Activated naive CD8-positive, alpha-beta T cell (primary cell): ENCODE measurements around the gene GJC2.
"Not testable (repeated sequence)": the region's sequence is repeated elsewhere in the genome, so short reads cannot be mapped to it uniquely, and the experiment has no call there.

Source experiments
- H3K27ac Mint-ChIP-seq: one replicate; pipeline ENCODE4 v1.8.0; 2021; ENCODE audit warnings: mixed read lengths
- H3K27me3 Mint-ChIP-seq: one replicate; pipeline ENCODE4 v1.8.0; 2021; ENCODE audit warnings: mixed read lengths
- H3K36me3 Mint-ChIP-seq: one replicate; pipeline ENCODE4 v1.8.0; 2021; ENCODE audit warnings: mixed read lengths
- H3K4me1 Mint-ChIP-seq: one replicate; pipeline ENCODE4 v1.8.0; 2021; ENCODE audit warnings: low read depth, mixed read lengths
- H3K4me3 Mint-ChIP-seq: one replicate; pipeline ENCODE4 v1.8.0; 2021; ENCODE audit warnings: mild to moderate bottlenecking, mixed read lengths
- H3K9me3 Mint-ChIP-seq: one replicate; pipeline ENCODE4 v1.8.0; 2021; ENCODE audit warnings: low read depth, mixed read lengths

GJC2 gene

GRCh38 chr1:228176024-228176395 is 26.3 kb downstream of the GJC2 start:
- Mint-ChIP-seq H3K4me3 (no peak overlapping the region), H3K27ac (no peak overlapping the region), H3K27me3 (no peaks in the 10 kb centered on the region), H3K4me1 (peaks cover 9% of the 10 kb centered on the region), H3K9me3 (no peaks in the 10 kb centered on the region), H3K36me3 (no peaks in the 10 kb centered on the region)

DNA sequence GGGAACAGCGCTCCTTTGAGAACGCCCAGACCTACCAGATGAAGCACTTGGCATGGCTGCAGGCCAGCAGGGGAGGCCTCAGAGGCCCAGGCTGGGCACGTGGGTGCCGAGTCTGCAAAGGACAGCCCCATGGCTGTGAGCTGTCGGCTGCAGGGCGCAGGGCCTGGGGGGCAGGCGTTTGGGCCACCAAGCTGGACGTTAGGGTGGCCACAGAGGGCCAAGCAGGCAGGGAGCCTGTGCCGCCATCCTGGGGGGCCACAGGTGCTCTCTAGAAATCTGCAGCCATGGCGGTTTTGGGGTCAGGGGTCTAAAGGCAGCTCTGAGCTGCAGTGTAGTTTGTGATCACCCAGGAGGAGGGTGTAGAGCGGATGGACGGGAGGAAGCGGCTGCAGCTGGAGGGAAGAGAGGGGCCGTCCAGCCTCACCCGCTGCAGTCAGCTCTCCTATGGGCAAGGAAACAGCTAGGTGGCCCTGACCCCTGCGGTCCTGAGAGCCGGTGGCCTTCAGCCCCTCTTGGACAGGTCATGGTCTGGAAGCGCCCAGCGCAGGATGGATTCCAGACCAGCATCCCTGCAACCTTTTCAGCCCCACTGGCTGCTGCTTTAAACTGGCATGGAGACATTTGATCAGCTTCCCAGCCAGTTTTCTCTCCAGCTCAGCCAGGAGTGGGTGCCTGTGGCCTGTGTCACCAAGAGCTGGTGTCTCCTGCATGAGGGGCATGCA is 26.9 kb downstream of the GJC2 start:
- Mint-ChIP-seq H3K4me1 (peaks cover 8% of the 10 kb centered on the region), H3K27ac (no peak overlapping the region), H3K27me3 (no peaks in the 10 kb centered on the region), H3K4me3 (no peak overlapping the region), H3K9me3 (no peaks in the 10 kb centered on the region), H3K36me3 (no peaks in the 10 kb centered on the region)

- Mint-ChIP-seq H3K4me1 (peaks cover 8% of the 10 kb centered on the region), H3K36me3 (no peaks in the 10 kb centered on the region), H3K27me3 (no peaks in the 10 kb centered on the region), H3K27ac (no peak overlapping the region), H3K4me3 (no peak overlapping the region), H3K9me3 (no peaks in the 10 kb centered on the region)
Observed at GRCh38 chr1:228177183-228177475, 27.4 kb downstream of the GJC2 start.

DNA sequence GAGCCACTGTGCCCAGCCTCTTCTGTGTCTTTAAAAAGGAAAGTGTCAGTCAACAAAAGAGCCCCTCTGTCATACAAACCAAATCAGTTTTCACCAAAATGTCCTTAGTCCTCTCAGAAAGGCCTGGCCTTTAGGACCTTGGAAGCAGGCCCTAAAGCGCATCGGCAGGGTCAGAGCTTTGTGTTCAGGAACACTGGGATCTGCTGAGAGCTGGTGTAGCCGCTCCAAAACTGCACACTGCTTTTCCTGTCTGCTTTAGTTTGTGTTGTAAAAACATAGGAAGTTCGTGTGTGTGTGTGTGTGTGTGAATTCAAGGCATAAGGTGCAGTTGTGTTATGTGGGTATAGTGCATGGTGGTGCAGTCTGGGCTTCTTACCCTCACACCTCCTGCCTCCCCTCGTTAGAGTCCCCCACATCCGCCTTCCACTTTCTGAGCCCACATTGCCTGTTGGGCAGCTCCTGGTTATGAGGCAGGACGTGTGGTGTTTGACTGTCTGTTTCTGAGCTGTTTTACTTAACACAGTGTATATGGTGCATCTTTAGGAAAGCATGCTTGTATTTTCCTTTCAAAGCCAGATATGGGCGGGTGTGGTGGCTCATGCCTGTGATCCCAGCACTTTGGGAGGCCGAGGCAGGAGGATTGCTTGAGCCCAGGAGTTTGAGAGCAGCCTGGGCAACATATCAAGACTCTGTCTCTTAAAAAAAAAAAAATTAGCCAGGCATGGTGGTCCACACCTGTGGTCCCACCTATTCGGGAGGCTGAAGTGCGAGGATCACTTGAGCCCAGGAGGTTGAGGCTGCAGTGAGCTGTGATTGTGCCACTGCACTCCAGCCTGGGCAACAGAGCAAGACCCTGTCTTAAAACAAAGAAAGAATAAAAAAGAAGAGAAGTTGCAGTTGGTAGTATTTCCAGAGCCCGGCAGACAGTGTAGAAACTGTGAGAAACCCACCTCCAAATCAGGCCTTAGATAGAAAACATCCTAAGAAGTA is 28.3 kb downstream of the GJC2 start:
- no peak overlapping the region for H3K27ac Mint-ChIP-seq
- H3K27me3 Mint-ChIP-seq: no peaks in the 10 kb centered on the region
- no peaks in the 10 kb centered on the region for H3K36me3 Mint-ChIP-seq

GRCh38 chr1:228178737-228179684 is 29.3 kb downstream of the GJC2 start:
- Mint-ChIP-seq H3K36me3 (no peaks in the 10 kb centered on the region), H3K4me1 (peaks cover 5% of the 10 kb centered on the region), H3K27ac (no peak overlapping the region), H3K9me3 (no peaks in the 10 kb centered on the region), H3K27me3 (no peaks in the 10 kb centered on the region), H3K4me3 (no peak overlapping the region)

More for the DNA sequence above, 28.3 kb downstream of the GJC2 start:
- Mint-ChIP-seq H3K4me3 (no peak overlapping the region), H3K4me1 (peaks cover 5% of the 10 kb centered on the region), H3K9me3 (no peaks in the 10 kb centered on the region)

- H3K27ac Mint-ChIP-seq: no peak overlapping the region
- no peaks in the 10 kb centered on the region for H3K9me3 Mint-ChIP-seq
- H3K27me3 Mint-ChIP-seq: no peaks in the 10 kb centered on the region
- H3K4me3 Mint-ChIP-seq: no peak overlapping the region
- H3K4me1 Mint-ChIP-seq: peaks cover 8% of the 10 kb centered on the region
- H3K36me3 Mint-ChIP-seq: no peaks in the 10 kb centered on the region
Observed at GRCh38 chr1:228180271-228180958, 30.7 kb downstream of the GJC2 start.

- no peak overlapping the region for H3K4me3 Mint-ChIP-seq
- no peaks in the 10 kb centered on the region for H3K27me3 Mint-ChIP-seq
- H3K9me3 Mint-ChIP-seq: no peaks in the 10 kb centered on the region
- H3K27ac Mint-ChIP-seq: no peak overlapping the region
- H3K36me3 Mint-ChIP-seq: no peaks in the 10 kb centered on the region
- H3K4me1 Mint-ChIP-seq: peaks cover 15% of the 10 kb centered on the region
Observed at GRCh38 chr1:228180959-228181644, 31.4 kb downstream of the GJC2 start.

GRCh38 chr1:228181645-228182034 is 31.9 kb downstream of the GJC2 start:
- no peaks in the 10 kb centered on the region for H3K36me3 Mint-ChIP-seq
- peaks cover 15% of the 10 kb centered on the region for H3K4me1 Mint-ChIP-seq
- H3K4me3 Mint-ChIP-seq: no peak overlapping the region
- H3K27ac Mint-ChIP-seq: no peak overlapping the region
- no peaks in the 10 kb centered on the region for H3K9me3 Mint-ChIP-seq
- no peaks in the 10 kb centered on the region for H3K27me3 Mint-ChIP-seq

GRCh38 chr1:228182296-228183030 is 32.7 kb downstream of the GJC2 start:
- no peak overlapping the region for H3K27ac Mint-ChIP-seq

GRCh38 chr1:228184152-228184551 is 34.4 kb downstream of the GJC2 start:
- peaks cover 21% of the 10 kb centered on the region for H3K4me1 Mint-ChIP-seq
- no peaks in the 10 kb centered on the region for H3K36me3 Mint-ChIP-seq
- H3K27me3 Mint-ChIP-seq: no peaks in the 10 kb centered on the region
- no peak overlapping the region for H3K4me3 Mint-ChIP-seq
- H3K27ac Mint-ChIP-seq: no peak overlapping the region
- H3K9me3 Mint-ChIP-seq: no peaks in the 10 kb centered on the region

More at GRCh38 chr1:228182296-228183030, 32.7 kb downstream of the GJC2 start:
- Mint-ChIP-seq H3K4me1 (peaks cover 15% of the 10 kb centered on the region), H3K9me3 (no peaks in the 10 kb centered on the region), H3K27me3 (no peaks in the 10 kb centered on the region), H3K36me3 (no peaks in the 10 kb centered on the region), H3K4me3 (no peak overlapping the region)

GRCh38 chr1:228185641-228185965 is 35.9 kb downstream of the GJC2 start:
- H3K9me3 Mint-ChIP-seq: no peaks in the 10 kb centered on the region
- no peak overlapping the region for H3K4me3 Mint-ChIP-seq
- H3K36me3 Mint-ChIP-seq: no peaks in the 10 kb centered on the region
- no peaks in the 10 kb centered on the region for H3K27me3 Mint-ChIP-seq
- H3K27ac Mint-ChIP-seq: no peak overlapping the region
- H3K4me1 Mint-ChIP-seq: peaks cover 21% of the 10 kb centered on the region

- H3K9me3 Mint-ChIP-seq, H3K36me3 Mint-ChIP-seq, H3K27ac Mint-ChIP-seq, H3K27me3 Mint-ChIP-seq, H3K4me3 Mint-ChIP-seq: not testable (repeated sequence)
- H3K4me1 Mint-ChIP-seq: peaks cover 18% of the 10 kb centered on the region
Observed at GRCh38 chr1:228188249-228188648, 38.5 kb downstream of the GJC2 start.

GRCh38 chr1:228190182-228190581 is 40.5 kb downstream of the GJC2 start:
- Mint-ChIP-seq H3K36me3 (no peaks in the 10 kb centered on the region), H3K27ac (no peak overlapping the region), H3K27me3 (no peaks in the 10 kb centered on the region), H3K4me3 (no peak overlapping the region), H3K9me3 (no peaks in the 10 kb centered on the region), H3K4me1 (peaks cover 17% of the 10 kb centered on the region)
